Activated naive CD4-positive, alpha-beta T cell treated with anti-CD3 and anti-CD28 coated beads for 36 hours (primary cell): Measurements from ENCODE around the gene RAB23. TPM values are rescaled to one million over a fixed set of nuclear protein-coding genes. Genes with fewer than 3 reads are reported as not detected.

Experiments used
- CTCF ChIA-PET: fragments of 350-600 bp; sonication (Branson Sonifier 250); formaldehyde crosslinking; loops from one replicate; lab custom pipeline; 2021; ENCODE audit warnings: antibody characterized with exemption; lab: Charles Lee
- DNase-seq: peaks from one replicate; pipeline ENCODE4 v3.0.0-alpha.2; 2020
- H3K27ac Mint-ChIP-seq: one replicate; pipeline ENCODE4 v1.8.0; 2021; ENCODE audit warnings: mild to moderate bottlenecking, mixed read lengths
- H3K27me3 Mint-ChIP-seq: one replicate; pipeline ENCODE4 v1.8.0; 2021; ENCODE audit warnings: low read depth, mixed read lengths
- H3K36me3 Mint-ChIP-seq: one replicate; pipeline ENCODE4 v1.8.0; 2021; ENCODE audit warnings: low read depth, mixed read lengths
- H3K4me1 Mint-ChIP-seq: one replicate; pipeline ENCODE4 v1.8.0; 2021; ENCODE audit warnings: low read depth, mixed read lengths
- H3K4me3 Mint-ChIP-seq: one replicate; pipeline ENCODE4 v1.8.0; 2021; ENCODE audit warnings: mild to moderate bottlenecking, moderate library complexity, mixed read lengths
- H3K9me3 Mint-ChIP-seq: one replicate; pipeline ENCODE4 v1.8.0; 2021; ENCODE audit warnings: mixed read lengths
- intact Hi-C: fragments of 100-400 bp; cut with micrococcal nuclease; formaldehyde crosslinking; loops from one replicate; pipeline ENCODE4 v1.15.1; 2023
- total RNA-seq, 2 experiments: library from RNA; stranded (reverse); gene quantifications; one replicate each; pipeline ENCODE4 v1.2.3, GENCODE V29; 2021

Gene RAB23
- total RNA-seq, 2 experiments from 2014 or later: 1.1 to 1.7 TPM

- H3K4me1 Mint-ChIP-seq: peaks cover 9% of the 10 kb centered on the region
- no peaks in the 10 kb centered on the region for H3K27me3 Mint-ChIP-seq
- intact Hi-C loops: no loop called here
- CTCF ChIA-PET: interaction anchor here (1.1 to 1.7 kb wide), 2 partner anchors 16 to 111 kb away, joined by 4 read pairs; partner anchors contain the start of gene RAB23
- no peak overlapping the region for H3K27ac Mint-ChIP-seq
- no peaks in the 10 kb centered on the region for H3K36me3 Mint-ChIP-seq
- no peak for DNase-seq
- no peaks in the 10 kb centered on the region for H3K9me3 Mint-ChIP-seq
- no peak overlapping the region for H3K4me3 Mint-ChIP-seq
Observed at GRCh38 chr6:57205550-57206328, 16.4 kb downstream of the RAB23 start.

- H3K4me3 Mint-ChIP-seq: no peak overlapping the region
- H3K36me3 Mint-ChIP-seq: no peaks in the 10 kb centered on the region
- H3K27me3 Mint-ChIP-seq: no peaks in the 10 kb centered on the region
- H3K4me1 Mint-ChIP-seq: no peaks in the 10 kb centered on the region
- no peaks in the 10 kb centered on the region for H3K9me3 Mint-ChIP-seq
- CTCF ChIA-PET: no interaction called here
- H3K27ac Mint-ChIP-seq: no peak overlapping the region
- DNase-seq: no peak
- intact Hi-C loops: no loop called here
Observed at GRCh38 chr6:57201718-57202117, 20.4 kb downstream of the RAB23 start.

- Mint-ChIP-seq H3K4me3 (no peak overlapping the region), H3K27me3 (no peaks in the 10 kb centered on the region), H3K9me3 (no peaks in the 10 kb centered on the region), H3K27ac (no peak overlapping the region), H3K4me1 (no peaks in the 10 kb centered on the region), H3K36me3 (no peaks in the 10 kb centered on the region)
- DNase-seq: no peak
- CTCF ChIA-PET: no interaction called here
- intact Hi-C loops: no loop called here
Observed at GRCh38 chr6:57198926-57199636, 23.0 kb downstream of the RAB23 start.

GRCh38 chr6:57195457-57195856, 26.6 kb downstream of the RAB23 start:
- CTCF ChIA-PET: no interaction called here
- Mint-ChIP-seq H3K36me3 (peaks cover 8% of the 10 kb centered on the region), H3K4me3 (no peak overlapping the region), H3K9me3 (no peaks in the 10 kb centered on the region), H3K27me3 (no peaks in the 10 kb centered on the region), H3K27ac (no peak overlapping the region), H3K4me1 (no peaks in the 10 kb centered on the region)
- no peak for DNase-seq
- intact Hi-C loops: no loop called here

- no peaks in the 10 kb centered on the region for H3K9me3 Mint-ChIP-seq
- no peaks in the 10 kb centered on the region for H3K27me3 Mint-ChIP-seq
- H3K27ac Mint-ChIP-seq: no peak overlapping the region
- H3K36me3 Mint-ChIP-seq: peaks cover 8% of the 10 kb centered on the region
- H3K4me3 Mint-ChIP-seq: no peak overlapping the region
- CTCF ChIA-PET: no interaction called here
- H3K4me1 Mint-ChIP-seq: no peaks in the 10 kb centered on the region
- intact Hi-C loops: no loop called here
- DNase-seq: no peak
Observed at GRCh38 chr6:57193177-57193576, 28.9 kb downstream of the RAB23 start.

GRCh38 chr6:57190140-57190539, 32.0 kb downstream of the RAB23 start:
- Mint-ChIP-seq H3K27ac (no peak overlapping the region), H3K4me1 (no peaks in the 10 kb centered on the region), H3K36me3 (peaks cover 12% of the 10 kb centered on the region), H3K27me3 (no peaks in the 10 kb centered on the region), H3K9me3 (no peaks in the 10 kb centered on the region), H3K4me3 (no peak overlapping the region)
- CTCF ChIA-PET: interaction anchor here (1.3 to 1.7 kb wide), 3 partner anchors 14 to 135 kb away, joined by 3 read pairs; no protein-coding TSS in a partner anchor
- no peak for DNase-seq
- intact Hi-C loops: loop anchor here (1.0 kb wide), 1 partner anchor 126 kb away; no protein-coding TSS in a partner anchor

GRCh38 chr6:57183336-57183735, 38.8 kb downstream of the RAB23 start:
- CTCF ChIA-PET: no interaction called here
- DNase-seq: no peak
- no peak overlapping the region for H3K27ac Mint-ChIP-seq
- no peaks in the 10 kb centered on the region for H3K27me3 Mint-ChIP-seq
- intact Hi-C loops: no loop called here
- no peak overlapping the region for H3K4me3 Mint-ChIP-seq
- H3K4me1 Mint-ChIP-seq: peaks cover 6% of the 10 kb centered on the region
- peaks cover 22% of the 10 kb centered on the region for H3K36me3 Mint-ChIP-seq
- no peaks in the 10 kb centered on the region for H3K9me3 Mint-ChIP-seq

GRCh38 chr6:57182017-57182432, 40.1 kb downstream of the RAB23 start:
- H3K27ac Mint-ChIP-seq: no peak overlapping the region
- intact Hi-C loops: no loop called here
- H3K4me3 Mint-ChIP-seq: no peak overlapping the region
- H3K9me3 Mint-ChIP-seq: no peaks in the 10 kb centered on the region
- no peak for DNase-seq
- H3K4me1 Mint-ChIP-seq: peaks cover 8% of the 10 kb centered on the region
- CTCF ChIA-PET: no interaction called here
- no peaks in the 10 kb centered on the region for H3K27me3 Mint-ChIP-seq
- peaks cover 22% of the 10 kb centered on the region for H3K36me3 Mint-ChIP-seq

- Mint-ChIP-seq H3K4me3 (no peak overlapping the region), H3K4me1 (peaks cover 17% of the 10 kb centered on the region), H3K27me3 (no peaks in the 10 kb centered on the region), H3K36me3 (peaks cover 18% of the 10 kb centered on the region), H3K9me3 (no peaks in the 10 kb centered on the region), H3K27ac (no peak overlapping the region)
- DNase-seq: no peak
- intact Hi-C loops: no loop called here
- CTCF ChIA-PET: no interaction called here
Observed at GRCh38 chr6:57180596-57180995, 41.5 kb downstream of the RAB23 start.

GRCh38 chr6:57177545-57178265, 44.4 kb downstream of the RAB23 start:
- CTCF ChIA-PET: no interaction called here
- Mint-ChIP-seq H3K27ac (no peak overlapping the region), H3K4me1 (peaks cover 31% of the 10 kb centered on the region), H3K9me3 (no peaks in the 10 kb centered on the region), H3K27me3 (no peaks in the 10 kb centered on the region), H3K36me3 (peaks cover 13% of the 10 kb centered on the region), H3K4me3 (no peak overlapping the region)
- DNase-seq: no peak
- intact Hi-C loops: no loop called here

- intact Hi-C loops: loop anchor here (5.0 kb wide), 1 partner anchor 272 kb away; no protein-coding TSS in a partner anchor
- no peak for DNase-seq
- H3K27ac Mint-ChIP-seq: peak overlapping the region; percentile 85
- no peaks in the 10 kb centered on the region for H3K27me3 Mint-ChIP-seq
- H3K9me3 Mint-ChIP-seq: no peaks in the 10 kb centered on the region
- CTCF ChIA-PET: no interaction called here
- H3K4me1 Mint-ChIP-seq: peaks cover 37% of the 10 kb centered on the region
- H3K36me3 Mint-ChIP-seq: peaks cover 1% of the 10 kb centered on the region
- H3K4me3 Mint-ChIP-seq: peak overlapping the region; percentile 92
Observed at GRCh38 chr6:57174511-57174907, 47.6 kb downstream of the RAB23 start.

GRCh38 chr6:57173886-57174510, 48.1 kb downstream of the RAB23 start:
- intact Hi-C loops: loop anchor here (1.0 to 5.0 kb wide), 3 partner anchors 219 to 631 kb away; partner anchors contain the start of gene BEND6
- H3K4me3 Mint-ChIP-seq: peak overlapping the region; percentile 92
- H3K27me3 Mint-ChIP-seq: no peaks in the 10 kb centered on the region
- CTCF ChIA-PET: no interaction called here
- peak overlapping the region; percentile 85 for H3K27ac Mint-ChIP-seq
- peaks cover 1% of the 10 kb centered on the region for H3K36me3 Mint-ChIP-seq
- no peak for DNase-seq
- H3K9me3 Mint-ChIP-seq: no peaks in the 10 kb centered on the region
- H3K4me1 Mint-ChIP-seq: peaks cover 36% of the 10 kb centered on the region
